Smooth muscle cell (in vitro differentiated cells): Measurements from ENCODE around the gene GALNT18. TPM values are rescaled to one million over a fixed set of nuclear protein-coding genes. Genes with fewer than 3 reads are reported as not detected.

Experiments
- DNase-seq: peaks from one replicate; lab custom pipeline; 2025; ENCODE audit not compliant: unreplicated experiment; lab: John Stamatoyannopoulos, UW
- H2AFZ ChIP-seq: fragments of 200-600 bp; sonication (generic); 2 replicates; pipeline ENCODE4 v1.6.0; 2016; ENCODE audit warnings: antibody characterized with exemption, low read depth, mild to moderate bottlenecking
- H3F3A ChIP-seq: fragments of 200-600 bp; sonication (generic); 2 replicates; pipeline ENCODE4 v1.6.0; 2017; ENCODE audit warnings: antibody characterized with exemption, low read depth
- H3K27ac ChIP-seq: fragments of 200-600 bp; sonication (generic); 2 replicates; pipeline ENCODE4 v1.5.1; 2016; ENCODE audit warnings: low read depth, mild to moderate bottlenecking
- H3K27me3 ChIP-seq: fragments of 200-600 bp; sonication (generic); 2 replicates; pipeline ENCODE4 v1.6.1; 2016; ENCODE audit warnings: low read depth, mild to moderate bottlenecking
- H3K36me3 ChIP-seq: fragments of 200-600 bp; sonication (generic); 2 replicates; pipeline ENCODE4 v1.5.1; 2016; ENCODE audit warnings: low read depth
- H3K4me1 ChIP-seq: fragments of 200-600 bp; sonication (generic); 2 replicates; pipeline ENCODE4 v1.5.1; 2016; ENCODE audit warnings: low read depth
- H3K4me2 ChIP-seq: fragments of 200-600 bp; sonication (generic); 2 replicates; pipeline ENCODE4 v1.6.0; 2016; ENCODE audit warnings: mild to moderate bottlenecking
- H3K4me3 ChIP-seq: fragments of 200-600 bp; sonication (generic); 2 replicates; pipeline ENCODE4 v1.5.1; 2016; ENCODE audit warnings: mild to moderate bottlenecking
- H3K79me2 ChIP-seq: fragments of 200-600 bp; sonication (generic); 2 replicates; pipeline ENCODE4 v1.6.0; 2016; ENCODE audit warnings: low read depth, mild to moderate bottlenecking
- H3K9ac ChIP-seq: fragments of 200-600 bp; sonication (generic); 2 replicates; pipeline ENCODE4 v1.6.0; 2016; ENCODE audit warnings: low read depth
- H3K9me3 ChIP-seq: fragments of 200-600 bp; sonication (generic); replicated peaks from 2 replicates; pipeline ENCODE4 v1.5.1; 2016; ENCODE audit warnings: low read depth
- H4K20me1 ChIP-seq: fragments of 200-600 bp; sonication (generic); 2 replicates; pipeline ENCODE4 v1.6.0; 2016; ENCODE audit warnings: low read depth
- CTCF ChIP-seq: fragments of 200-600 bp; sonication (generic); IDR thresholded peaks from 2 replicates; pipeline ENCODE4 v1.5.1; 2017; ENCODE audit warnings: borderline replicate concordance, mild to moderate bottlenecking, antibody characterized with exemption; ENCODE audit not compliant: insufficient read depth, poor library complexity, severe bottlenecking
- WGBS: methylation state at CpG from one replicate; pipeline ENCODE4 v1.1.7; 2016; ENCODE audit warnings: low lambda C conversion rate; 5-methylcytosine and 5-hydroxymethylcytosine counted together
- polyA plus RNA-seq: library from polyadenylated mRNA; unstranded; fragments of >200 nt; fragmentation: Nextera tagmentation; extraction: Ambion mirVana; gene quantifications from 2 replicates; pipeline ENCODE4 v1.2.1, GENCODE V29; 2016
- total RNA-seq: library from RNA; depleted of rRNA; stranded (reverse); fragments of >200 nt; gene quantifications from 2 replicates; pipeline ENCODE4 v1.2.3, GENCODE V29; 2014

GALNT18 gene
- total and polyA plus RNA-seq, 2 experiments from 2014 or later: 11.5 to 16.3 TPM

GRCh38 chr11:11433960-11434359 lies 187.8 kb downstream of the GALNT18 start:
- WGBS: 87% methylated on average over 2 of the region's 2 CpGs
- H3K27ac ChIP-seq: no peak overlapping the region
- no peak for TF ChIP-seq CTCF
- no peaks in the 10 kb centered on the region for H3K9me3 ChIP-seq
- no peak overlapping the region for H3K4me2 ChIP-seq
- H3K4me3 ChIP-seq: no peak overlapping the region
- H4K20me1 ChIP-seq: no peaks in the 10 kb centered on the region
- no peaks in the 10 kb centered on the region for H3K79me2 ChIP-seq
- DNase-seq: no peak
- H2AFZ ChIP-seq: no peak overlapping the region
- peaks cover 18% of the 10 kb centered on the region for H3K4me1 ChIP-seq
- no peaks in the 10 kb centered on the region for H3K27me3 ChIP-seq
- H3K9ac ChIP-seq: no peak overlapping the region
- H3F3A ChIP-seq: no peaks in the 10 kb centered on the region
- no peaks in the 10 kb centered on the region for H3K36me3 ChIP-seq

- DNase-seq: no peak
- H3K4me1 ChIP-seq: peaks cover 18% of the 10 kb centered on the region
- no peak overlapping the region for H3K4me2 ChIP-seq
- H3F3A ChIP-seq: no peaks in the 10 kb centered on the region
- TF ChIP-seq CTCF: no peak
- 93% methylated on average over 13 of the region's 13 CpGs for WGBS
- no peak overlapping the region for H3K27ac ChIP-seq
- H2AFZ ChIP-seq: no peak overlapping the region
- H4K20me1 ChIP-seq: no peaks in the 10 kb centered on the region
- no peaks in the 10 kb centered on the region for H3K79me2 ChIP-seq
- no peak overlapping the region for H3K9ac ChIP-seq
- no peaks in the 10 kb centered on the region for H3K36me3 ChIP-seq
- H3K9me3 ChIP-seq: no peaks in the 10 kb centered on the region
- no peak overlapping the region for H3K4me3 ChIP-seq
- H3K27me3 ChIP-seq: no peaks in the 10 kb centered on the region
These were observed 189.0 kb downstream of the GALNT18 start for GRCh38 chr11:11432621-11433319.

GRCh38 chr11:11430431-11430830 lies 191.4 kb downstream of the GALNT18 start:
- Histone ChIP-seq H2AFZ (no peak overlapping the region), H3K9ac (no peak overlapping the region), H4K20me1 (no peaks in the 10 kb centered on the region), H3K27ac (no peak overlapping the region), H3K36me3 (no peaks in the 10 kb centered on the region), H3K79me2 (no peaks in the 10 kb centered on the region), H3K4me1 (peaks cover 5% of the 10 kb centered on the region), H3K4me3 (no peak overlapping the region), H3K27me3 (no peaks in the 10 kb centered on the region), H3K9me3 (no peaks in the 10 kb centered on the region), H3K4me2 (no peak overlapping the region), H3F3A (no peaks in the 10 kb centered on the region)
- no peak for TF ChIP-seq CTCF
- WGBS: 90% methylated on average over 4 of the region's 4 CpGs
- DNase-seq: no peak

- TF ChIP-seq CTCF: no peak
These were observed 193.1 kb downstream of the GALNT18 start for GRCh38 chr11:11428714-11429113.

More at GRCh38 chr11:11428714-11429113, 193.1 kb downstream of the GALNT18 start:
- Histone ChIP-seq H3K4me3 (no peak overlapping the region), H3K4me2 (no peak overlapping the region), H3K27ac (no peak overlapping the region), H3K9ac (no peak overlapping the region), H3K36me3 (no peaks in the 10 kb centered on the region), H2AFZ (no peak overlapping the region), H3K79me2 (no peaks in the 10 kb centered on the region), H3K27me3 (no peaks in the 10 kb centered on the region), H3K4me1 (no peaks in the 10 kb centered on the region), H3K9me3 (no peaks in the 10 kb centered on the region), H3F3A (no peaks in the 10 kb centered on the region), H4K20me1 (no peaks in the 10 kb centered on the region)
- 79% methylated on average over 4 of the region's 4 CpGs for WGBS
- DNase-seq: no peak
